Right ventricle myocardium inferior (tissue), 1 donor: Measurements from ENCODE around the gene USP10. TPM values are rescaled to one million over a fixed set of nuclear protein-coding genes. Genes with fewer than 3 reads are reported as not detected.
A peak's percentile ranks its signal among the peaks of the same experiment; 100 is the strongest.
"Not testable (repeated sequence)": the region's sequence is repeated elsewhere in the genome, so short reads cannot be mapped to it uniquely, and the experiment has no call there.

ENCODE experiments used
- ATAC-seq: fragments of 200-7000 bp; cut with Tn5 transposase; one replicate; pipeline ENCODE4 v1.9.1; 2020; ENCODE audit warnings: mild to moderate bottlenecking, moderate library complexity
- DNase-seq: peaks from one replicate; pipeline ENCODE4 v3.0.0; 2021; ENCODE audit errors: missing footprints
- intact Hi-C: fragments of 100-400 bp; cut with DNase I; formaldehyde crosslinking; loops from one replicate; pipeline ENCODE4 v1.11.0; 2022
- total RNA-seq: library from RNA; stranded (reverse); fragmentation: NEBNext Ultra II Directional; extraction: Animal tissue kit (Norgen Biotek cat#: 25700); gene quantifications from one replicate; pipeline ENCODE4 v1.2.1, GENCODE V29; 2021
- donor health status: DM: no; HTN: yes; CAD: no; lungs with severe emphysema.

USP10 gene
- total RNA-seq, 1 donor from 2014 or later = 76.5 TPM

DNA sequence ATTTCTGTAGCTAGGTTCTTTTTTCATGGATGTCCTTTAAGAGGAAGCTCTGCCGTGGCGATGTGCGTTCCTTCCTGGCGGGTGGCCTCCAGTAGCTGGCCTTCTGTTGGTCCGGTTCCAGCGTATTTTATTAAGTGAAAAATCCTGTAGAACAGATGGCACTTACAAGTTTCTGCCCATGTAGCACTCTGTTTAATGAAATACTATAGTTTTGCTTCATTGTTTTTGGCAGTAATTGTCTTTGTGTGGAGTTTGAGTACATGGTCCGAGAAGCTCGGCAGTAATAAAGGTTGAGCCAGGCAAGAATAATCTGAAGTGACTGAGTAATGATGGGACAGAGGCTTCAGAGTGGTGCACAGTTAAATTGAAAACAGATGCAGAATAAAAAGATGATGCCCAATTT lies 20.4 kb downstream of the USP10 start:
- ATAC-seq (no peak), DNase-seq (no peak)
- intact Hi-C loops = no loop called here

DNA sequence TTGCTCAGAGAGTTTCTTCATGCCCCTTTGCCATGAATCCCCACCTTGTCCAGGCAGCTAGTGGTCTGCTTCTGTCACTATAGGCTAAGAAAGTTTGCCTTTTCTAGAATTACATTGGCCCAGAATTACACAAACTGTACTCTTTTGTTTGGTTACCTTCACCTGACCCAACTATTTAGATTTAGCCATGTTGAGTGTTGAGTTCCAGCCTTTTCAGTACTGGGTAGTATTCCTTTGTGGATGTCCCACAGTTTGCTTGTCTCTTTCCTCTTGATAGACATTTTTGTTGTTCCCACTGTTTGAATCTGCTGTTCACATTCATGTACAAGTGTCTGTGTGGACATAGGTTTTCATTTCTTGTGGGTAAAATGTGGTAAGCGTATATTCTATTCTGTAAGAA lies 22.3 kb downstream of the USP10 start:
- no peak for DNase-seq
- intact Hi-C loops = no loop called here
- no peak for ATAC-seq

DNA sequence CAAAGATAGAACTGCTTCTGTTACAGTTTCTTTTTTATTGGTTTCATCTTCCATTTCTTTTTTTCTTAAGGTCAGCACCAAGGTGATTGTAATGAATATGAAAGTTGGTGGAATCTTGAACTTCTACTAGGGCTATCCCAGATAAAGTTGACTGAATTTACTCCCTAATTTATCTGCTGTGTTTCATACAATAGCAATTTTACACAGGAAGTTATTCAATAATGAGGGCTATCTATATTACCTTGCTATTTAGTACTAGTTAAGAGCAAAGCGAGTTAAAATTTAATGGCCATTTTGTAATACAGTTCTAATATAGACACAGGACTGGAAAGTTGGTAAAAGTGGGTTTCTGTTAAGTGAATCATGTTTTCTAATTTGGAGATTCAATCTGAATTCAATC lies 24.1 kb downstream of the USP10 start:
- ATAC-seq (no peak), DNase-seq (no peak)
- intact Hi-C loops = no loop called here

- intact Hi-C loops = no loop called here
- DNase-seq (no peak), ATAC-seq (no peak)
Measured at GRCh38 chr16:84724606-84725309, 25.0 kb downstream of the USP10 start.

GRCh38 chr16:84725481-84726078 lies 25.8 kb downstream of the USP10 start:
- DNase-seq = no peak
- intact Hi-C loops = loop anchor here (2.0 kb wide), 3 partner anchors 53 to 219 kb away; no protein-coding TSS in a partner anchor
- no peak for ATAC-seq

GRCh38 chr16:84726079-84726668 lies 26.4 kb downstream of the USP10 start:
- intact Hi-C loops = loop anchor here (2.0 kb wide), 3 partner anchors 53 to 219 kb away; no protein-coding TSS in a partner anchor
- ATAC-seq (peak; percentile 85), DNase-seq (peak; percentile 95)

GRCh38 chr16:84726669-84727467 lies 27.1 kb downstream of the USP10 start:
- DNase-seq (no peak), ATAC-seq (peak; percentile 47)
- intact Hi-C loops = loop anchor here (2.0 kb wide), 3 partner anchors 54 to 220 kb away; no protein-coding TSS in a partner anchor

GRCh38 chr16:84728853-84729424 lies 29.1 kb downstream of the USP10 start:
- DNase-seq (no peak), ATAC-seq (no peak)
- intact Hi-C loops = no loop called here

- DNase-seq (no peak), ATAC-seq (no peak)
- intact Hi-C loops = no loop called here
Measured at GRCh38 chr16:84729716-84730320, 30.0 kb downstream of the USP10 start.

GRCh38 chr16:84730406-84731106 lies 30.8 kb downstream of the USP10 start:
- no peak for DNase-seq
- peak; percentile 74 for ATAC-seq
- intact Hi-C loops = no loop called here

GRCh38 chr16:84732332-84732673 lies 32.5 kb downstream of the USP10 start:
- intact Hi-C loops, ATAC-seq, DNase-seq: not testable (repeated sequence)

DNA sequence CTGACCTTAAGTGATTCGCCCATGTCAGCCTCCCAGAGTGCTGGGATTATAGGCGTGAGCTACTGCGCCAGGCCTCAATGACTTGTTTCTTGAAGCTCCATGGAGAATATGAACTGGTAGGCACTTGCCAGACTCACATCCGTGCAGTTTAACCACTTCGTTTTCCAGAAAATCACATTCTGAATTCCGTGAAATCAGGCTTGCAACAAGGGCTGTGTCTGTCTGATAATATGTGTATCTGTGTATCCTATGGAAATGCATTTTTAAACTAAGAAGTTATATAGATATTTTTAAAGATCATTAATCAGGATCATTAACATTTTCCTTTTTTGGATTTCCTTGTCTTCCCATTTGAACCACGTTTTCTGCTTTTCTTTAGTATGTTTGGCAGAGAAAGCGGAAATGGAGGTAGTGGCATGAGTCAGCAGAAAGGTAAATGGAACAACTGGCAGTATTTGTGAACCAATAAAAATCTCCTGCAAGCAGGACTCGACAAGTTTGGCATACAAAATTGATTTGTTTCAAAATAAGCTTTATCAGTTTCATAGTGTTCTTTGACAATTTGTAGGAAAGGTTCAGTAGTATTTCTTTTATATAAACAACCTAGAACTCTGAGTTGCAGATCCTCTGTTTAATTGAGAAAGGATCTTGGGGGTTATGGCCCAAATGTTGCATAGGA lies 33.0 kb downstream of the USP10 start:
- intact Hi-C loops = no loop called here
- ATAC-seq = no peak
- DNase-seq = no peak

- intact Hi-C loops = no loop called here
- ATAC-seq (no peak), DNase-seq (no peak)
Measured at GRCh38 chr16:84735849-84736586, 36.2 kb downstream of the USP10 start.

- DNase-seq (no peak), ATAC-seq (peak; percentile 24)
- intact Hi-C loops = no loop called here
Measured at GRCh38 chr16:84737192-84738011, 37.6 kb downstream of the USP10 start.

DNA sequence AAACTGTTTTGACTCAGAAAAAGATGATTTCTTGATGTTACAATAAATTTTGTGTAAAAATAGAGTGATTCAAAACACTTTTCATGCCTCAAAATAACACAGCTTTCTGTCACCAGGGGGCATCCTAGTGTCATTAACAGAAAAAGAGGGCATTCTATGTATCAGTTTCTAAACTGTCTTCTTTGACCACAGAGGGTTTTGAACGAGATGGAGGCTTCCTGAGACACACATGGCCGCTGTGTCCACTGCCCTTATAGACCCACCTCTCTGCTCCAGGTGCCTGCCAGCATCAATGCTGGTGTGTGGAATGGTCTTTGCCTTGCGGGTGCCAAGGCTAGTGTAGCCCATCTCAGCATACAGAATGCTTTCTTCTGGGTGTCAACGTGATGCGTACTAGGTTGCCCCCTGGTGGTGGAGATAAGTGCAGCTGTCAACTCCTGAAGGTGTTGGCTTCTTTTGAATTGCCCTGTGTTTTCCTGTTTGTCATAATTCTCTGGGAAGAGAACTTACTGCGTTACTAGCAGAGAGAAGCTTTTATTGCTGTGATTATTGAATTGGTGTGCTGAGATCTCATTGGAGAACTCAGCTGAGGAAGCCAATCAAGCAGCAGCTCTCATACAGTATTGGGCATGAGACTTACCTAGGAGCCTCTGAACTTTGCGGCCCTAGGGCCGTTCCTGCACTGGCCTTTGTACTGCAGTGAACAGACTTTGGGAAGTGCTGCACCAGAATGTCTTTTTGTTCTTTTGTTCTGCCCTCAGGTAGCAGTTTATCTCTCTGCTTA lies 38.6 kb downstream of the USP10 start:
- intact Hi-C loops = no loop called here
- ATAC-seq (peak; percentile 62), DNase-seq (no peak)
